HG03575 (cell line): ENCODE results near the gene COX6A2.

Experiments
- ATAC-seq: cut with Tn5 transposase; IDR thresholded peaks from one replicate; pipeline ENCODE4 v1.9.1; 2021; ENCODE audit not compliant: unreplicated experiment, insufficient number of reproducible peaks, low FRiP score; ENCODE audit errors: extremely low read depth

The COX6A2 gene

DNA sequence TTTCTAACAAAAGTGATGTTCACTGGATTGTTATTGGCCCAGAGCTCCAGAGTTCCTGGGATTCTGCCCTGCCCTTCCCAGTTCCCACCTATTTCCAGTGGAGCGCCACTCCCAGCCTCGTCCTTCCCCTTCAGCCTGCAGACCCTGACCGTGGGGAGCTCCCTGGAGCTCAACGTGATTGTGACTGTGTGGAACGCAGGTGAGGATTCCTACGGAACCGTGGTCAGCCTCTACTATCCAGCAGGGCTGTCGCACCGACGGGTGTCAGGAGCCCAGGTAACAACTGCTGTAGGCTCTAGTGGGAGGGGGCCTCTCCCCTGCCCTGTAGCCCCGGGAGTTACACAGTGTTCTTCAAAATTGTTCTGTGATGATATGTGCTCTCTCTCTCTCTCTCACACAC, 11.8 kb downstream of the COX6A2 start:
- no peak for ATAC-seq

DNA sequence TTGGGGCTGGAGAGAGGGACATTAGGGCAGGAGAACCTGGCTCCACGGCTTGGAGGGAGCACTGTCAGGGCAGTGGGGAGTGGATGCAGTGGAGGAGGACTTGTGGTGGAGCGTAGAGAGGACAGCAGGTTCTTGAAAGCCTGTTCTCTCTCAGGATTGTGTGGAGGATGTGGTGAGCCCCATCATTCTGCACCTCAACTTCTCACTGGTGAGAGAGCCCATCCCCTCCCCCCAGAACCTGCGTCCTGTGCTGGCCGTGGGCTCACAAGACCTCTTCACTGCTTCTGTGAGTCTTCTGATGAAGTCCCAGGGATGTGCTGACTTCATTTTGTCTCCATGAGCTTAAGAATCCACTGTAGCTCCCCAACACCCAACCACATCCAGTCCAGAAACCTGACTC, 13.5 kb downstream of the COX6A2 start:
- ATAC-seq: no peak

DNA sequence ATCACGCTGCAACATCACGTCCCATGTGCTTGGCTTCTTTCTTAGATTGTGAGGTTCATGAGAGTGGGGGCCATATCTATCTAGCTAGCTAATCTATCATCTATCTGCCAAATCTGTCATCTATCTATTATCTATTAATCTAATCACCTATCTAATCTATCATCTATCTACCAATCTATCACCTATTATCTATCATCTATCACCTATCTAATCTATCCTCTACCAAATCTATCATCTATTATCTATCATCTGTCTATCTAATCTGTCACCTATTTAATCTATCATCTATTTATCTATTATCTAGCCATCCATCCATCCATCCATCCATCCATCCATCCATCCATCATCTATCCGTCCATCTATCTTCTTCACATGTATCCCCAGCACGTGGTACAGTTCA, 14.2 kb downstream of the COX6A2 start:
- no peak for ATAC-seq

- no peak for ATAC-seq
These were observed 14.8 kb downstream of the COX6A2 start for GRCh38 chr16:31413381-31413780.

- ATAC-seq: no peak
These were observed 15.4 kb downstream of the COX6A2 start for GRCh38 chr16:31412750-31413149.

DNA sequence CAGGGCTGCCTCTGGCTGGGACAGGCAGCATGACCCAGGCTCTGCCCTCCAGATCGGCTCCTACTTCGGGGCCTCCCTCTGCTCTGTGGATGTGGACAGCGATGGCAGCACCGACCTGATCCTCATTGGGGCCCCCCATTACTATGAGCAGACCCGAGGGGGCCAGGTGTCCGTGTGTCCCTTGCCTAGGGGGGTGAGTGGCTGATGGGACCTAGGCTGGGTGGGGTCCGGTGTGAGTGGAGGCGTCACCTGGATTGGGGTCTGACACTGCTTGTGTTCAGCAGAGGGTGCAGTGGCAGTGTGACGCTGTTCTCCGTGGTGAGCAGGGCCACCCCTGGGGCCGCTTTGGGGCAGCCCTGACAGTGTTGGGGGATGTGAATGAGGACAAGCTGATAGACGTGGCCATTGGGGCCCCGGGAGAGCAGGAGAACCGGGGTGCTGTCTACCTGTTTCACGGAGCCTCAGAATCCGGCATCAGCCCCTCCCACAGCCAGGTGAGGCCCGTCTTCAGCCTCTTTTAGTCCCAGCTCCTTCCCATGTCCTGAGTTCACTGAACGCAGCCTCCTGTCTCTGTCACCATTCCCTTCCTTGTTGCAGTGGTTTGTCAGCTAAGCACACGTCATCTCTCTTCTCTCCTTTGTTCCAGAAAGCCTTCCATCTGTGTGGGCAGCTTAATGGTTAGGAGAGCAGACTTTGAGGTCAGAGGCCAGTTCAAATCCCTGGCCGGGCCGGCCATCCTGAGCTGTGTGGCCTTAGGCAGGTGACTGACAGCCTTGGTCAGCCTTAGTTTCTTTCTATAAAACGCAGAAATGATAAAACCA, 16.9 kb downstream of the COX6A2 start:
- ATAC-seq: no peak

- ATAC-seq: no peak
These were observed 18.1 kb downstream of the COX6A2 start for GRCh38 chr16:31410082-31410481.

GRCh38 chr16:31409433-31409832, 18.7 kb downstream of the COX6A2 start:
- ATAC-seq: no peak

GRCh38 chr16:31407406-31407805, 20.8 kb downstream of the COX6A2 start:
- no peak for ATAC-seq

DNA sequence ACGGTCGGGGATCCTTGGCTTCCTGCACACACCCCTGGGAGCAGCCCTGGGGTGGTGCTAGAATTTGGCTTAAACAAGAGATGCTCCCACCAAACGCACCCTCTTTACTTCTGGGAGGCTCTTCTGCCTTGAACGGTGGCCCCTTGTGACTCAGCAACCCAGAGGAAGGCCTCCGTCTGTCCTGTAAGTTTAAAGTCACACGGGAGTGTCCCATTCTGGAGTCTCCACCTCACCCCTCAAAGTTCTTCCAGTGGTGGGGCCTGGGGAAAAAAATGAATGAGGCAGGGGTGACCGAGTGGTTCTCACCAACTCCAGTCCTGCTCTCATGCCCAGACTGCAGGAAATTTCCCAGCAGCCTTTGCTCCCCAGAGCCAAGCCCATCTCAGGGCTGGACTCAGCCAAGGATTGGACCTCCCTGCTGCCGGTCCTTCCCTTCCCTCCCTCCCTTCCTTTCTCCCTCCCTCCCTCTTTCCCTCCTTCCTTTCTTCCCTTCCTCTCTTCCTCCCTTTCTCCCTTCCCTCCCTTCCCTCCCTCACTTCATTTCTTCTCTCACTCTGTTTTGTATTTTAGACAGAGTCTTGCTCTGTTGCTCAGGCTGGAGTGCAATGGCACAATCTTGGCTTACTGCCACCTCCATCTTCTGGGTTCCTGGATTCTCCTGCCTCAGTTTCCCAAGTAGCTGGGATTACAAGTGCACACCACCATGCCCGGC, 23.7 kb downstream of the COX6A2 start:
- ATAC-seq: no peak

GRCh38 chr16:31403590-31404352, 24.4 kb downstream of the COX6A2 start:
- no peak for ATAC-seq

DNA sequence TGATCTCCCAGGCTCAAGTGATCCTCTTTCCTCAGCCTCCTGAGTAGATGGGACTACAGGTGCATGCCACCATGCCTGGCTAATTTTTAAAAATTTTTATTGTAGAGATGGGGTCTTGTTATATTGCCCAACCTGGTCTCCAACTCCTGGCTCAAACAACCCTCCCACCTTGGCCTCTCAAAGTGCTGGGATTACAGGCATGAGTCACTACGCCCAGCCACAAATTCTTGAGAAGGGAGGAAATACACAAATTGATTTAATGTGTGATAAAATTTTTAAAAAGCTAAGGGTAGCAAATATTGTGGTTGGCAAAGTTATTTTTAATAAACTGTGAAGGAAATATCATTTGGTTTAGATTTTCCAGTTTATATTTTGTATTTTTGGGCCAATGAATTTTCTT, 25.5 kb downstream of the COX6A2 start:
- no peak for ATAC-seq

- ATAC-seq: no peak
These were observed 26.7 kb downstream of the COX6A2 start for GRCh38 chr16:31401436-31401835.

GRCh38 chr16:31400191-31400590, 28.0 kb downstream of the COX6A2 start:
- no peak for ATAC-seq

- ATAC-seq: no peak
These were observed 30.5 kb downstream of the COX6A2 start for GRCh38 chr16:31397701-31398100.

- ATAC-seq: no peak
These were observed 31.0 kb downstream of the COX6A2 start for GRCh38 chr16:31397096-31397660.

DNA sequence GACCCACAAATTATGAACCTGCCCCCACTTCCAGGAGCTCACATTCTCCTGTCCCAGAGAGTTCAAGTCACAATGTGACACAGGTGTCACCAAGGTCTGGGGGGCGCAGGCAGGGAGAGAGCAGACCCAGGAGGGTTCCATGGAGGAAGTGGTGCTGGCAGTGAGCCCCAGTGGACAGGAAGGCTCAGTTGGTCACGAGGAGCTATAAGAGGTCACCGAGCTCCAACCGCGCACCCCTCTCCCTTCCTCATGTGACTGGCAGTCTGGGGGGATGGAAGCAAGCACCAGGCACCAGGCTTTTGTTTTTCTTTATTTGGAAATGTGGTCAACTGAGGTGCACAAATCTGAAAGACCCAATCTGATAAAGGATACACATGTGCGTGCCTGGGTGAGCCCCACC, 32.5 kb downstream of the COX6A2 start:
- ATAC-seq: no peak

DNA sequence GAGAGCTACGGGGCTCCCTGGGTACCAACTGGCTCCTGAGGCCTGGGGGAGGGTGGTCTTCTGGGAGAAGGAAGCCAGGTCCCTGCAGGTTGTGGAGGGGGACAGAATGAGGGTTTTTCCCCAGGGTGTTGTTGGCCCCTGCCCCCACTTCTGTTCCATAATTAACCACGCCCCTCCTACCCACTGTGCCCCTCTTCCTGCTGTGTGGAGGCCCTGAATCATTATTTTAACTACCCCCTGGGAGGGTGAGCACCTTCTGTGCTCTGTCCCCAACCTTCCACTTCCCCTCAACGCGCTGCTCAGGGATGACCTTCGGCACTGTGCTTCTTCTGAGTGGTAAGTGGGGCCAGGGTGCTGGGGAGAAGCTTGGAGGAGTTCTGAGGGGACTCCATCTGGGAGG, 35.1 kb downstream of the COX6A2 start, which contains the start of gene ITGAD:
TSS of gene ITGAD (plus strand) at position 280 of the 400 bp plus-strand sequence. CDS start at position 306, 26 bp downstream.
- ATAC-seq: no peak

GRCh38 chr16:31390504-31391041, 37.6 kb downstream of the COX6A2 start:
- ATAC-seq: no peak
